ENCODE data around the gene PPDPF. TPM values are rescaled to one million over a fixed set of nuclear protein-coding genes. Genes with fewer than 3 reads are reported as not detected.
"Not testable (repeated sequence)": the region's sequence is repeated elsewhere in the genome, so short reads cannot be mapped to it uniquely, and the experiment has no call there.

PPDPF gene
- total RNA-seq, 1 experiment from 2014 or later: 51.0 TPM

GRCh38 chr20:63477061-63477616 lies 43.4 kb upstream of the PPDPF start:
- H3K27me3 ChIP-seq (ENCODE audit: low read length): no peaks in the 10 kb centered on the region
- H3K4me2 ChIP-seq (ENCODE audit: low read depth, low read length, poor library complexity, severe bottlenecking): no peak overlapping the region
- no peak overlapping the region for H3K9ac ChIP-seq (ENCODE audit: low read length)
- H3K4me3 ChIP-seq (ENCODE audit: low read length): no peak overlapping the region
- no peaks in the 10 kb centered on the region for H3K36me3 ChIP-seq (ENCODE audit: insufficient read depth, low read length)
- H3K79me2 ChIP-seq (ENCODE audit: low read length): no peaks in the 10 kb centered on the region
- no peak for DNase-seq
- no peaks in the 10 kb centered on the region for H3K4me1 ChIP-seq (ENCODE audit: low read length)
- H3K9me2 ChIP-seq (replicated peaks; ENCODE audit: insufficient read depth, low read length): no peaks in the 10 kb centered on the region
- 0 out of 2 replicates have a peak, but pooled peaks cover 2% of the 10 kb centered on the region for H4K20me1 ChIP-seq (ENCODE audit: insufficient read depth, low read depth, low read length)
- no peak overlapping the region for H3K27ac ChIP-seq (ENCODE audit: low read length)
- no peak overlapping the region for H2AFZ ChIP-seq (ENCODE audit: low read length)
- H3K9me3 ChIP-seq (ENCODE audit: low read length): no peaks in the 10 kb centered on the region

GRCh38 chr20:63477944-63478343 lies 42.6 kb upstream of the PPDPF start:
- H3K4me3 ChIP-seq (ENCODE audit: low read length): no peak overlapping the region
- no peak overlapping the region for H2AFZ ChIP-seq (ENCODE audit: low read length)
- no peaks in the 10 kb centered on the region for H3K9me2 ChIP-seq (replicated peaks; ENCODE audit: insufficient read depth, low read length)
- no peaks in the 10 kb centered on the region for H3K36me3 ChIP-seq (ENCODE audit: insufficient read depth, low read length)
- 0 out of 2 replicates have a peak, but pooled peaks cover 2% of the 10 kb centered on the region for H4K20me1 ChIP-seq (ENCODE audit: insufficient read depth, low read depth, low read length)
- no peak overlapping the region for H3K27ac ChIP-seq (ENCODE audit: low read length)
- DNase-seq: no peak
- H3K9ac ChIP-seq (ENCODE audit: low read length): no peak overlapping the region
- no peak overlapping the region for H3K4me2 ChIP-seq (ENCODE audit: low read depth, low read length, poor library complexity, severe bottlenecking)
- H3K4me1 ChIP-seq (ENCODE audit: low read length): no peaks in the 10 kb centered on the region
- no peaks in the 10 kb centered on the region for H3K27me3 ChIP-seq (ENCODE audit: low read length)
- no peaks in the 10 kb centered on the region for H3K9me3 ChIP-seq (ENCODE audit: low read length)
- H3K79me2 ChIP-seq (ENCODE audit: low read length): no peaks in the 10 kb centered on the region

- no peak overlapping the region for H3K9ac ChIP-seq (ENCODE audit: low read length)
- no peaks in the 10 kb centered on the region for H3K4me1 ChIP-seq (ENCODE audit: low read length)
- no peak overlapping the region for H3K4me2 ChIP-seq (ENCODE audit: low read depth, low read length, poor library complexity, severe bottlenecking)
- H3K9me2 ChIP-seq (replicated peaks; ENCODE audit: insufficient read depth, low read length): no peaks in the 10 kb centered on the region
- H4K20me1 ChIP-seq (ENCODE audit: insufficient read depth, low read depth, low read length): 0 out of 2 replicates have a peak, but pooled peaks cover 2% of the 10 kb centered on the region
- no peaks in the 10 kb centered on the region for H3K27me3 ChIP-seq (ENCODE audit: low read length)
- no peak for DNase-seq
- no peaks in the 10 kb centered on the region for H3K9me3 ChIP-seq (ENCODE audit: low read length)
- H2AFZ ChIP-seq (ENCODE audit: low read length): no peak overlapping the region
- no peak overlapping the region for H3K27ac ChIP-seq (ENCODE audit: low read length)
- no peaks in the 10 kb centered on the region for H3K79me2 ChIP-seq (ENCODE audit: low read length)
- no peaks in the 10 kb centered on the region for H3K36me3 ChIP-seq (ENCODE audit: insufficient read depth, low read length)
- no peak overlapping the region for H3K4me3 ChIP-seq (ENCODE audit: low read length)
Observed at GRCh38 chr20:63478346-63479302, 41.9 kb upstream of the PPDPF start.

GRCh38 chr20:63479695-63480419 lies 40.7 kb upstream of the PPDPF start:
- not testable (repeated sequence) for DNase-seq; H3K27ac ChIP-seq (ENCODE audit: low read length); H3K4me2 ChIP-seq (ENCODE audit: low read depth, low read length, poor library complexity, severe bottlenecking); H2AFZ ChIP-seq (ENCODE audit: low read length); H3K79me2 ChIP-seq (ENCODE audit: low read length); H3K9me2 ChIP-seq (replicated peaks; ENCODE audit: insufficient read depth, low read length); H4K20me1 ChIP-seq (ENCODE audit: insufficient read depth, low read depth, low read length); H3K4me3 ChIP-seq (ENCODE audit: low read length); H3K4me1 ChIP-seq (ENCODE audit: low read length); H3K27me3 ChIP-seq (ENCODE audit: low read length); H3K36me3 ChIP-seq (ENCODE audit: insufficient read depth, low read length); H3K9me3 ChIP-seq (ENCODE audit: low read length); H3K9ac ChIP-seq (ENCODE audit: low read length)

- Histone ChIP-seq H4K20me1 (ENCODE audit: insufficient read depth, low read depth, low read length) (0 out of 2 replicates have a peak, but pooled peaks cover 2% of the 10 kb centered on the region), H3K9me3 (ENCODE audit: low read length) (no peaks in the 10 kb centered on the region), H3K36me3 (ENCODE audit: insufficient read depth, low read length) (no peaks in the 10 kb centered on the region), H3K4me2 (ENCODE audit: low read depth, low read length, poor library complexity, severe bottlenecking) (no peak overlapping the region), H3K79me2 (ENCODE audit: low read length) (no peaks in the 10 kb centered on the region), H3K4me1 (ENCODE audit: low read length) (no peaks in the 10 kb centered on the region), H3K27ac (ENCODE audit: low read length) (no peak overlapping the region), H3K9ac (ENCODE audit: low read length) (no peak overlapping the region), H3K4me3 (ENCODE audit: low read length) (no peak overlapping the region), H3K27me3 (ENCODE audit: low read length) (no peaks in the 10 kb centered on the region), H3K9me2 (replicated peaks; ENCODE audit: insufficient read depth, low read length) (no peaks in the 10 kb centered on the region), H2AFZ (ENCODE audit: low read length) (no peak overlapping the region)
- no peak for DNase-seq
Observed at GRCh38 chr20:63481503-63481902, 39.1 kb upstream of the PPDPF start.

GRCh38 chr20:63482021-63482587 lies 38.5 kb upstream of the PPDPF start:
- Histone ChIP-seq H2AFZ (ENCODE audit: low read length) (no peak overlapping the region), H3K79me2 (ENCODE audit: low read length) (no peaks in the 10 kb centered on the region), H3K4me3 (ENCODE audit: low read length) (no peak overlapping the region), H3K9ac (ENCODE audit: low read length) (no peak overlapping the region), H3K27me3 (ENCODE audit: low read length) (no peaks in the 10 kb centered on the region), H3K9me2 (replicated peaks; ENCODE audit: insufficient read depth, low read length) (no peaks in the 10 kb centered on the region), H3K27ac (ENCODE audit: low read length) (no peak overlapping the region), H3K4me2 (ENCODE audit: low read depth, low read length, poor library complexity, severe bottlenecking) (no peak overlapping the region), H3K9me3 (ENCODE audit: low read length) (no peaks in the 10 kb centered on the region), H3K4me1 (ENCODE audit: low read length) (no peaks in the 10 kb centered on the region), H4K20me1 (ENCODE audit: insufficient read depth, low read depth, low read length) (0 out of 2 replicates have a peak, but pooled peaks cover 2% of the 10 kb centered on the region), H3K36me3 (ENCODE audit: insufficient read depth, low read length) (no peaks in the 10 kb centered on the region)
- DNase-seq: no peak

- no peak overlapping the region for H3K4me2 ChIP-seq (ENCODE audit: low read depth, low read length, poor library complexity, severe bottlenecking)
- H3K9ac ChIP-seq (ENCODE audit: low read length): no peak overlapping the region
- H4K20me1 ChIP-seq (ENCODE audit: insufficient read depth, low read depth, low read length): 0 out of 2 replicates have a peak, but pooled peaks cover 2% of the 10 kb centered on the region
- H3K27me3 ChIP-seq (ENCODE audit: low read length): no peaks in the 10 kb centered on the region
- no peaks in the 10 kb centered on the region for H3K9me3 ChIP-seq (ENCODE audit: low read length)
- H3K4me1 ChIP-seq (ENCODE audit: low read length): no peaks in the 10 kb centered on the region
- H3K27ac ChIP-seq (ENCODE audit: low read length): no peak overlapping the region
- no peak overlapping the region for H3K4me3 ChIP-seq (ENCODE audit: low read length)
- H2AFZ ChIP-seq (ENCODE audit: low read length): no peak overlapping the region
- no peak for DNase-seq
- H3K9me2 ChIP-seq (replicated peaks; ENCODE audit: insufficient read depth, low read length): no peaks in the 10 kb centered on the region
- H3K79me2 ChIP-seq (ENCODE audit: low read length): no peaks in the 10 kb centered on the region
- no peaks in the 10 kb centered on the region for H3K36me3 ChIP-seq (ENCODE audit: insufficient read depth, low read length)
Observed at GRCh38 chr20:63483834-63484233, 36.7 kb upstream of the PPDPF start.

GRCh38 chr20:63484236-63484635 lies 36.3 kb upstream of the PPDPF start:
- no peaks in the 10 kb centered on the region for H3K27me3 ChIP-seq (ENCODE audit: low read length)

More at GRCh38 chr20:63484236-63484635, 36.3 kb upstream of the PPDPF start:
- Histone ChIP-seq H2AFZ (ENCODE audit: low read length) (no peak overlapping the region), H3K9me3 (ENCODE audit: low read length) (no peaks in the 10 kb centered on the region), H3K4me1 (ENCODE audit: low read length) (no peaks in the 10 kb centered on the region), H3K9me2 (replicated peaks; ENCODE audit: insufficient read depth, low read length) (no peaks in the 10 kb centered on the region), H3K4me3 (ENCODE audit: low read length) (no peak overlapping the region), H3K36me3 (ENCODE audit: insufficient read depth, low read length) (no peaks in the 10 kb centered on the region), H3K4me2 (ENCODE audit: low read depth, low read length, poor library complexity, severe bottlenecking) (no peak overlapping the region), H4K20me1 (ENCODE audit: insufficient read depth, low read depth, low read length) (0 out of 2 replicates have a peak, but pooled peaks cover 2% of the 10 kb centered on the region), H3K9ac (ENCODE audit: low read length) (no peak overlapping the region), H3K79me2 (ENCODE audit: low read length) (no peaks in the 10 kb centered on the region), H3K27ac (ENCODE audit: low read length) (no peak overlapping the region)
- DNase-seq: no peak
